OCI-LY7 (cell line): ENCODE results near the gene CENPP.

ENCODE experiments used
- CTCF ChIP-seq: fragments of 200-600 bp; sonication (generic); conservative IDR thresholded peaks from 2 replicates; pipeline ENCODE4 v1.5.1; 2014; ENCODE audit warnings: mild to moderate bottlenecking, antibody characterized with exemption, low read length, moderate library complexity, mixed read lengths
- EZH2phosphoT487 ChIP-seq: fragments of 200-600 bp; sonication (generic); IDR thresholded peaks from 2 replicates; pipeline ENCODE4 v1.6.1; 2018; ENCODE audit warnings: low read depth, borderline replicate concordance, mild to moderate bottlenecking, mixed run types, antibody characterized with exemption, low read length, moderate library complexity, mixed read lengths

GRCh38 chr9:92425474-92425873 is 99.7 kb downstream of the CENPP start:
- TF ChIP-seq CTCF (no peak), EZH2phosphoT487 (no peak)
